Measurements from ENCODE around the gene ZNF420.
A peak's percentile ranks its signal among the peaks of the same experiment; 100 is the strongest.
"Not testable (repeated sequence)": the region's sequence is repeated elsewhere in the genome, so short reads cannot be mapped to it uniquely, and the experiment has no call there.

ZNF420 gene

GRCh38 chr19:37074819-37075362 is 3.3 kb upstream of the ZNF420 start:
- no peak overlapping the region for H3K9ac ChIP-seq (ENCODE audit: insufficient read length, low read depth)
- H3K4me1 ChIP-seq (ENCODE audit: insufficient read depth, insufficient read length), result no peaks in the 10 kb centered on the region
- H3K4me3 ChIP-seq (ENCODE audit: insufficient read length, low read depth), result no peak overlapping the region
- no peak for DNase-seq (ENCODE audit: low read depth, low spot score)
- no peaks in the 10 kb centered on the region for H3K36me3 ChIP-seq (ENCODE audit: insufficient read depth, insufficient read length, low read length)
- no peak for TF ChIP-seq ZNF274 (IDR thresholded peaks at IDR 0.05; ENCODE audit: low read depth, low read length)
- TF ChIP-seq SUZ12 (IDR thresholded peaks at IDR 0.05; ENCODE audit: extremely low read depth, insufficient read depth, insufficient read length), result no peak
- TF ChIP-seq YY1 (IDR thresholded peaks at IDR 0.05; ENCODE audit: insufficient read depth, insufficient read length), result no peak
- H3K27me3 ChIP-seq (ENCODE audit: insufficient read depth, insufficient read length), result no peaks in the 10 kb centered on the region
- H3K9me3 ChIP-seq (ENCODE audit: insufficient read depth, low read length), result 0 out of 2 replicates have a peak, but pooled peaks cover 2% of the 10 kb centered on the region

- H3K4me3 ChIP-seq (ENCODE audit: insufficient read length, low read depth); H3K4me1 ChIP-seq (ENCODE audit: insufficient read depth, insufficient read length); H3K9me3 ChIP-seq (ENCODE audit: insufficient read depth, low read length); H3K27me3 ChIP-seq (ENCODE audit: insufficient read depth, insufficient read length); H3K36me3 ChIP-seq (ENCODE audit: insufficient read depth, insufficient read length, low read length); DNase-seq (ENCODE audit: low read depth, low spot score); H3K9ac ChIP-seq (ENCODE audit: insufficient read length, low read depth): not testable (repeated sequence)
Measured at GRCh38 chr19:37076524-37076923, 1.7 kb upstream of the ZNF420 start.

- H3K36me3 ChIP-seq (ENCODE audit: insufficient read depth, insufficient read length, low read length), result no peaks in the 10 kb centered on the region
- DNase-seq (ENCODE audit: low read depth, low spot score), result no peak
- peaks cover 10% of the 10 kb centered on the region; the same call in 1 of the 2 replicates for H3K9me3 ChIP-seq (ENCODE audit: insufficient read depth, low read length)
- H3K4me1 ChIP-seq (ENCODE audit: insufficient read depth, insufficient read length), result no peaks in the 10 kb centered on the region
- no peak for TF ChIP-seq SUZ12 (IDR thresholded peaks at IDR 0.05; ENCODE audit: extremely low read depth, insufficient read depth, insufficient read length)
- no peak for TF ChIP-seq YY1 (IDR thresholded peaks at IDR 0.05; ENCODE audit: insufficient read depth, insufficient read length)
- TF ChIP-seq ZNF274 (IDR thresholded peaks at IDR 0.05; ENCODE audit: low read depth, low read length), result no peak
- peak overlapping the region; percentile 86 for H3K9ac ChIP-seq (ENCODE audit: insufficient read length, low read depth)
- no peaks in the 10 kb centered on the region for H3K27me3 ChIP-seq (ENCODE audit: insufficient read depth, insufficient read length)
- peak overlapping the region; percentile 99 for H3K4me3 ChIP-seq (ENCODE audit: insufficient read length, low read depth)
Measured at GRCh38 chr19:37077501-37077933, 716 bp upstream of the ZNF420 start.

- no peak for DNase-seq (ENCODE audit: low read depth, low spot score)
- Histone ChIP-seq H3K9me3 (ENCODE audit: insufficient read depth, low read length) (peaks cover 13% of the 10 kb centered on the region; the same call in 1 of the 2 replicates), H3K9ac (ENCODE audit: insufficient read length, low read depth) (peak overlapping the region; percentile 96), H3K27me3 (ENCODE audit: insufficient read depth, insufficient read length) (no peaks in the 10 kb centered on the region), H3K36me3 (ENCODE audit: insufficient read depth, insufficient read length, low read length) (no peaks in the 10 kb centered on the region), H3K4me3 (ENCODE audit: insufficient read length, low read depth) (peak overlapping the region; percentile 99), H3K4me1 (ENCODE audit: insufficient read depth, insufficient read length) (no peaks in the 10 kb centered on the region)
- TF ChIP-seq YY1 (IDR thresholded peaks at IDR 0.05; ENCODE audit: insufficient read depth, insufficient read length), result no peak
- TF ChIP-seq SUZ12 (IDR thresholded peaks at IDR 0.05; ENCODE audit: extremely low read depth, insufficient read depth, insufficient read length), result no peak
- no peak for TF ChIP-seq ZNF274 (IDR thresholded peaks at IDR 0.05; ENCODE audit: low read depth, low read length)
Measured at GRCh38 chr19:37078717-37079032, 442 bp downstream of the ZNF420 start.

GRCh38 chr19:37079238-37079637 is 1.0 kb downstream of the ZNF420 start:
- H3K4me1 ChIP-seq (ENCODE audit: insufficient read depth, insufficient read length), result no peaks in the 10 kb centered on the region
- no peak for TF ChIP-seq ZNF274 (IDR thresholded peaks at IDR 0.05; ENCODE audit: low read depth, low read length)
- no peak for TF ChIP-seq SUZ12 (IDR thresholded peaks at IDR 0.05; ENCODE audit: extremely low read depth, insufficient read depth, insufficient read length)
- TF ChIP-seq YY1 (IDR thresholded peaks at IDR 0.05; ENCODE audit: insufficient read depth, insufficient read length), result no peak
- H3K36me3 ChIP-seq (ENCODE audit: insufficient read depth, insufficient read length, low read length), result no peaks in the 10 kb centered on the region
- peaks cover 13% of the 10 kb centered on the region; the same call in 1 of the 2 replicates for H3K9me3 ChIP-seq (ENCODE audit: insufficient read depth, low read length)
- H3K4me3 ChIP-seq (ENCODE audit: insufficient read length, low read depth), result peak overlapping the region; percentile 99
- no peak for DNase-seq (ENCODE audit: low read depth, low spot score)
- no peaks in the 10 kb centered on the region for H3K27me3 ChIP-seq (ENCODE audit: insufficient read depth, insufficient read length)
- H3K9ac ChIP-seq (ENCODE audit: insufficient read length, low read depth), result peak overlapping the region; percentile 96

GRCh38 chr19:37082307-37082706 is 4.1 kb downstream of the ZNF420 start:
- H3K4me1 ChIP-seq (ENCODE audit: insufficient read depth, insufficient read length), result no peaks in the 10 kb centered on the region
- no peaks in the 10 kb centered on the region for H3K27me3 ChIP-seq (ENCODE audit: insufficient read depth, insufficient read length)
- no peak for DNase-seq (ENCODE audit: low read depth, low spot score)
- no peaks in the 10 kb centered on the region for H3K36me3 ChIP-seq (ENCODE audit: insufficient read depth, insufficient read length, low read length)
- TF ChIP-seq YY1 (IDR thresholded peaks at IDR 0.05; ENCODE audit: insufficient read depth, insufficient read length) (no peak), SUZ12 (IDR thresholded peaks at IDR 0.05; ENCODE audit: extremely low read depth, insufficient read depth, insufficient read length) (no peak), ZNF274 (IDR thresholded peaks at IDR 0.05; ENCODE audit: low read depth, low read length) (no peak)
- H3K4me3 ChIP-seq (ENCODE audit: insufficient read length, low read depth), result no peak overlapping the region
- no peak overlapping the region for H3K9ac ChIP-seq (ENCODE audit: insufficient read length, low read depth)
- peaks cover 13% of the 10 kb centered on the region; the same call in 1 of the 2 replicates for H3K9me3 ChIP-seq (ENCODE audit: insufficient read depth, low read length)

GRCh38 chr19:37087110-37087509 is 8.9 kb downstream of the ZNF420 start:
- peaks cover 6% of the 10 kb centered on the region for H3K36me3 ChIP-seq (ENCODE audit: insufficient read depth, insufficient read length, low read length)
- H3K9me3 ChIP-seq (ENCODE audit: insufficient read depth, low read length), result peaks cover 7% of the 10 kb centered on the region; the same call in 1 of the 2 replicates
- H3K9ac ChIP-seq (ENCODE audit: insufficient read length, low read depth), result no peak overlapping the region
- H3K4me3 ChIP-seq (ENCODE audit: insufficient read length, low read depth), result no peak overlapping the region
- no peaks in the 10 kb centered on the region for H3K4me1 ChIP-seq (ENCODE audit: insufficient read depth, insufficient read length)
- DNase-seq (ENCODE audit: low read depth, low spot score), result no peak
- no peaks in the 10 kb centered on the region for H3K27me3 ChIP-seq (ENCODE audit: insufficient read depth, insufficient read length)
- TF ChIP-seq SUZ12 (IDR thresholded peaks at IDR 0.05; ENCODE audit: extremely low read depth, insufficient read depth, insufficient read length) (no peak), ZNF274 (IDR thresholded peaks at IDR 0.05; ENCODE audit: low read depth, low read length) (no peak), YY1 (IDR thresholded peaks at IDR 0.05; ENCODE audit: insufficient read depth, insufficient read length) (no peak)
